Transverse colon (tissue), 3 donors: ENCODE data around the gene FAM47E.

Experiments
- CTCF ChIP-seq, 5 experiments: fragments of 200-600 bp in 3 of 5; fragments of 450-650 bp in 2 of 5; sonication (generic) in 3 of 5; IDR thresholded peaks; 1 replicate in 2 of 5; 2 replicates in 3 of 5; pipeline ENCODE4 v1.5.1; 2016 to 2017; ENCODE audit warnings: antibody characterized with exemption in 5 of 5, inconsistent platforms in 3 of 5, mild to moderate bottlenecking in 2 of 5, moderate library complexity in 1 of 5
- POLR2A ChIP-seq: fragments of 450-650 bp; IDR thresholded peaks from one replicate; pipeline ENCODE4 v1.6.1; 2016; ENCODE audit warnings: antibody characterized with exemption, mild to moderate bottlenecking, moderate library complexity

GRCh38 chr4:76209881-76210280, 41.6 kb upstream of the FAM47E start:
- TF ChIP-seq POLR2A (no peak), CTCF (IDR thresholded peaks at IDR 0.05) (no peak)
